OCI-LY1 (cell line): ENCODE measurements around the gene ABHD17C.

Experiments used
- H2AFZ ChIP-seq: fragments of 200-600 bp; sonication (generic), shearing (Covaris generic); 2 replicates; pipeline ENCODE4 v1.6.0; 2014; ENCODE audit warnings: antibody characterized with exemption, mild to moderate bottlenecking, low read length
- H3F3A ChIP-seq: fragments of 200-600 bp; sonication (generic), shearing (Covaris generic); 2 replicates; pipeline ENCODE4 v1.6.0; 2014; ENCODE audit warnings: mild to moderate bottlenecking, antibody characterized with exemption, low read length, moderate library complexity; ENCODE audit not compliant: insufficient read depth
- H3K27ac ChIP-seq: fragments of 200-600 bp; sonication (generic); 2 replicates; pipeline ENCODE4 v1.5.1; 2014; ENCODE audit warnings: low read length, mixed run types, mild to moderate bottlenecking, low read depth; ENCODE audit not compliant: poor library complexity, severe bottlenecking
- H3K27me3 ChIP-seq: fragments of 200-600 bp; sonication (generic); 2 replicates; pipeline ENCODE4 v1.6.0; 2014; ENCODE audit warnings: antibody characterized with exemption, mild to moderate bottlenecking, low read length, moderate library complexity; ENCODE audit not compliant: insufficient read depth
- H3K36me3 ChIP-seq: fragments of 200-600 bp; sonication (generic); 2 replicates; pipeline ENCODE4 v1.6.1; 2014; ENCODE audit warnings: mild to moderate bottlenecking, antibody characterized with exemption, low read length, moderate library complexity, mixed read lengths; ENCODE audit not compliant: insufficient read depth
- H3K4me1 ChIP-seq: fragments of 200-600 bp; sonication (generic); 2 replicates; pipeline ENCODE4 v1.5.1; 2014; ENCODE audit warnings: mild to moderate bottlenecking, low read length, moderate library complexity; ENCODE audit not compliant: insufficient read depth, severe bottlenecking
- H3K4me2 ChIP-seq: fragments of 200-600 bp; sonication (generic), shearing (Covaris generic); 2 replicates; pipeline ENCODE4 v1.6.1; 2014; ENCODE audit warnings: low read length
- H3K4me3 ChIP-seq: fragments of 200-600 bp; sonication (generic); 2 replicates; pipeline ENCODE4 v1.5.1; 2014; ENCODE audit warnings: low read length, low read depth, mild to moderate bottlenecking, mixed read lengths; ENCODE audit not compliant: poor library complexity, severe bottlenecking
- H3K79me2 ChIP-seq: fragments of 200-600 bp; shearing (Covaris generic); 2 replicates; pipeline ENCODE4 v1.6.1; 2016; ENCODE audit warnings: mixed run types, low read length, mixed read lengths; ENCODE audit not compliant: insufficient read depth
- H3K9ac ChIP-seq: fragments of 200-600 bp; sonication (generic), shearing (Covaris generic); 2 replicates; pipeline ENCODE4 v1.6.1; 2014; ENCODE audit warnings: mild to moderate bottlenecking, low read length, mixed read lengths
- H3K9me2 ChIP-seq: fragments of 200-600 bp; sonication (generic), shearing (Covaris generic); 2 replicates; pipeline ENCODE4 v1.6.1; 2014; ENCODE audit warnings: low read depth, mild to moderate bottlenecking, low read length, mixed read lengths
- H3K9me3 ChIP-seq: fragments of 200-600 bp; shearing (Covaris generic); 2 replicates; pipeline ENCODE4 v1.6.1; 2014; ENCODE audit warnings: low read length, mixed read lengths
- H4K20me1 ChIP-seq: fragments of 200-600 bp; sonication (generic), shearing (Covaris generic); 2 replicates; pipeline ENCODE4 v1.6.0; 2016; ENCODE audit warnings: mild to moderate bottlenecking, low read length; ENCODE audit not compliant: insufficient read depth
- CTCF ChIP-seq: fragments of 200-600 bp; sonication (generic), shearing (Covaris generic); IDR thresholded peaks from 2 replicates; pipeline ENCODE4 v1.5.1; 2017; ENCODE audit warnings: mild to moderate bottlenecking, antibody characterized with exemption, low read length, moderate library complexity, mixed read lengths
- EZH2 ChIP-seq: fragments of 200-600 bp; sonication (generic), shearing (Covaris generic); IDR thresholded peaks from 2 replicates; pipeline ENCODE4 v1.8.0; 2017; ENCODE audit warnings: borderline replicate concordance, mixed run types, mild to moderate bottlenecking, antibody characterized with exemption, low read length, moderate library complexity, mixed read lengths

ABHD17C gene

GRCh38 chr15:80753161-80753560, 58.1 kb downstream of the ABHD17C start:
- Histone ChIP-seq H3K27ac (no peak overlapping the region), H3K79me2 (no peaks in the 10 kb centered on the region), H3K4me3 (no peak overlapping the region), H3K27me3 (no peaks in the 10 kb centered on the region), H3K4me1 (no peaks in the 10 kb centered on the region), H3K4me2 (no peak overlapping the region), H3K36me3 (no peaks in the 10 kb centered on the region), H2AFZ (no peak overlapping the region), H3F3A (no peaks in the 10 kb centered on the region), H3K9ac (no peak overlapping the region), H3K9me3 (no peaks in the 10 kb centered on the region), H4K20me1 (no peaks in the 10 kb centered on the region), H3K9me2 (no peaks in the 10 kb centered on the region)
- TF ChIP-seq CTCF (no peak), EZH2 (no peak)

GRCh38 chr15:80754014-80754413, 58.9 kb downstream of the ABHD17C start:
- TF ChIP-seq CTCF (no peak), EZH2 (no peak)
- H3K9me3 ChIP-seq, result no peaks in the 10 kb centered on the region
- no peak overlapping the region for H3K4me3 ChIP-seq
- H2AFZ ChIP-seq, result no peak overlapping the region
- no peak overlapping the region for H3K27ac ChIP-seq
- no peaks in the 10 kb centered on the region for H3F3A ChIP-seq
- H3K4me2 ChIP-seq, result no peak overlapping the region
- no peaks in the 10 kb centered on the region for H3K36me3 ChIP-seq
- no peaks in the 10 kb centered on the region for H3K9me2 ChIP-seq
- H3K9ac ChIP-seq, result no peak overlapping the region
- no peaks in the 10 kb centered on the region for H3K27me3 ChIP-seq
- H3K4me1 ChIP-seq, result no peaks in the 10 kb centered on the region
- no peaks in the 10 kb centered on the region for H4K20me1 ChIP-seq
- H3K79me2 ChIP-seq, result no peaks in the 10 kb centered on the region

- Histone ChIP-seq H3K27me3 (no peaks in the 10 kb centered on the region), H3F3A (no peaks in the 10 kb centered on the region), H3K4me2 (no peak overlapping the region), H3K9me3 (no peaks in the 10 kb centered on the region), H3K9me2 (no peaks in the 10 kb centered on the region), H3K4me3 (no peak overlapping the region), H4K20me1 (no peaks in the 10 kb centered on the region), H3K9ac (no peak overlapping the region), H3K36me3 (no peaks in the 10 kb centered on the region), H3K4me1 (no peaks in the 10 kb centered on the region), H2AFZ (no peak overlapping the region), H3K79me2 (no peaks in the 10 kb centered on the region), H3K27ac (no peak overlapping the region)
- no peak for TF ChIP-seq CTCF
- TF ChIP-seq EZH2, result no peak
Observed at GRCh38 chr15:80755885-80756284, 60.8 kb downstream of the ABHD17C start.
